Ectodermal cell (in vitro differentiated cells): Measurements from ENCODE around the gene ZNF283. TPM values are rescaled to one million over a fixed set of nuclear protein-coding genes. Genes with fewer than 3 reads are reported as not detected.

ENCODE experiments used
- H3K27ac ChIP-seq: 2 replicates; pipeline ENCODE4 v1.7.0; 2013; ENCODE audit warnings: mild to moderate bottlenecking, low read depth, low read length; ENCODE audit not compliant: insufficient read depth, poor library complexity, severe bottlenecking
- H3K27me3 ChIP-seq: 2 replicates; pipeline ENCODE4 v1.7.0; 2013; ENCODE audit warnings: mild to moderate bottlenecking, low read length; ENCODE audit not compliant: insufficient read depth, control insufficient read depth, poor library complexity, severe bottlenecking
- H3K36me3 ChIP-seq: one replicate; pipeline ENCODE4 v1.7.0; 2013; ENCODE audit warnings: low read length; ENCODE audit not compliant: control insufficient read depth, insufficient read depth
- H3K4me1 ChIP-seq: one replicate; pipeline ENCODE4 v1.7.0; 2013; ENCODE audit warnings: low read length; ENCODE audit not compliant: control insufficient read depth, insufficient read depth
- H3K4me3 ChIP-seq: 2 replicates; pipeline ENCODE4 v1.7.0; 2013; ENCODE audit warnings: low read depth, low read length, control low read depth; ENCODE audit not compliant: insufficient read depth
- H3K9me3 ChIP-seq: 2 replicates; pipeline ENCODE4 v1.7.0; 2013; ENCODE audit warnings: mild to moderate bottlenecking, low read length, moderate library complexity; ENCODE audit not compliant: control insufficient read depth
- WGBS, 2 experiments: methylation state at CpG; one replicate each; pipeline ENCODE4 v1.1.7; 2013; ENCODE audit warnings: missing lambda C conversion rate in 2 of 2; 5-methylcytosine and 5-hydroxymethylcytosine counted together
- polyA plus RNA-seq, 4 experiments: library from polyadenylated mRNA; stranded (reverse); fragments of 50-300 nt; gene quantifications; one replicate each; pipeline ENCODE4 v1.2.3, GENCODE V29; 2013

ZNF283 gene
- polyA plus RNA-seq (2013, experiment 1 of 4), result 8.5 TPM
- polyA plus RNA-seq (2013, experiment 2 of 4), result 11.7 TPM
- polyA plus RNA-seq (2013, experiment 3 of 4), result 8.0 TPM
- 7.1 TPM for polyA plus RNA-seq (2013, experiment 4 of 4)

DNA sequence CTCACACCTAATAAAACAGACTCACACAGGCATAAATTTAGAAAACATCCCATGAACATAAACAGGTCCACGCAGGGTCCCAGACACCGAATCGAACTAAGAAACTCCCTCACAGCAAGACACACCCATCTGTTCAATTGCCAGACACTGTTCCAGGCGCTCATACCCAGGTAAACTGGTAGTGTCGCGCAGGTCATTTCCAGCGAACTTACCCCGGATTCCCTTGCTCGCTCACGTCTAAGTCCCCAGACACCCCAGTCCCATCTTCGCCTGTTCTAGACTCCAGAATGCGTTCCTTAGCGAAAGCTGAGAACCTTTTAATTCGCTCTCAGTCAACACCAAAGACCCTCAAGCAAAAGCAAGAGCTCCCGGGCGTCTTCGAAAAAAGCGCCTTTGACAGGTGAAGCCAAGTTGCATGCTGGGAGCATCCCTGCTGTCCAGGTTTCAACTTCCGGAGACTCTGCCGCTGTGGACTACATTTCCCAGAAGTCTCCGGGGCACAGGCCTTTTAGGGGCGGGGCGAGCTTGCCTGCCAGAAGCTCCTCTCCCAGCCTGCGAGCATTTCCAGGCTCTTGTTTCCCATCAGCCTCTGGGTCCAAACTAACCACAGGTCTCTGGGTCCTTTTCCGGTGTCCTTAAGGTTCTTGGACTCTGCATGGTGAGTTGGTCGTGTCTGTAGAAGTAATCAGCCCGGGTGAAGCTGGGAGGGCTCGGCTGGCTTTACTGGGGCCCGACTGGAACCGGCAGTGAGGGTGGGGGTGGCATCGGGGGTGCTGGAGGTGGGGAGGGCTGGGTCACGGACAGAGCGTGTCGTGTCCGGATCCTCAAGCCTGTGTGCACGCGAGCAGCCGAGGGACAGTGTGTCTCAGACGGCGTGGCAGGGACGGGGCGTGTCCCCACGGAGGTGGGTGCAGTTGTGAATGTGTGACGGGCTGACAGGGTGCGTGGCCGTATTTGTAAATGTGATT lies at the start of gene ZNF283:
Gene ZNF283, plus strand, starts transcription at position 535 of the 968 bp plus-strand sequence. CDS start 6,184 bp downstream, outside the sequence.
- 31% methylated on average over 46 of the region's 46 CpGs for WGBS, 2 experiments
- no peak within 1 kb of the TSS for H3K27ac ChIP-seq

DNA sequence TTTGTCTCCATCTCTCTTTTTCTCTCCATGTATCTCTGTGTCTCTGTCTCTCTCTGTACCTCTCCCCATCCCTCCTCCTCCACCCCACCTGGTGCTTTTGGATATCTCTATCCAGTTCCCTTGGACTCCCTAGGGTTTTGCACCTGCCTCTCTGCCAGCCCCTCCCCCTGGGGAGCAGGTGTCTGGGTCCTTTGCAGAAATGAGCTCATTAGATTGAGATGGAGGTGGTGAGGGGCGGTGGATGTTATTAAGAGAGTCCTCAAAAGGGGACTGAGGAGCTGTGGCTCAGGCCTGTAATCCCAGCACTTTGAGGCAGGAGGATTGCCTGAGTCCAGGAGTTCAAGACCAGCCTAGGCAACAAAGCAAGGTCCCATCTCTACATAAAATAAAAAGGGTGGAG lies 48.5 kb upstream of the ZNF283 start:
- Histone ChIP-seq H3K4me1 (peaks cover 26% of the 10 kb centered on the region), H3K27me3 (peaks cover 26% of the 10 kb centered on the region), H3K4me3 (no peak overlapping the region), H3K36me3 (no peaks in the 10 kb centered on the region), H3K27ac (no peak overlapping the region), H3K9me3 (no peaks in the 10 kb centered on the region)
- WGBS, 2 experiments, result 86 to 87% methylated on average over 1 of the region's 1 CpG

More for the DNA sequence above, at the start of gene ZNF283:
- H3K4me3 ChIP-seq, result peak within 1 kb of the TSS; percentile 60
- peaks cover 4% of the 10 kb centered on the region for H3K27me3 ChIP-seq
- H3K36me3 ChIP-seq, result peaks cover 7% of the 10 kb centered on the region
- no peaks in the 10 kb centered on the region for H3K9me3 ChIP-seq
- no peaks in the 10 kb centered on the region for H3K4me1 ChIP-seq

DNA sequence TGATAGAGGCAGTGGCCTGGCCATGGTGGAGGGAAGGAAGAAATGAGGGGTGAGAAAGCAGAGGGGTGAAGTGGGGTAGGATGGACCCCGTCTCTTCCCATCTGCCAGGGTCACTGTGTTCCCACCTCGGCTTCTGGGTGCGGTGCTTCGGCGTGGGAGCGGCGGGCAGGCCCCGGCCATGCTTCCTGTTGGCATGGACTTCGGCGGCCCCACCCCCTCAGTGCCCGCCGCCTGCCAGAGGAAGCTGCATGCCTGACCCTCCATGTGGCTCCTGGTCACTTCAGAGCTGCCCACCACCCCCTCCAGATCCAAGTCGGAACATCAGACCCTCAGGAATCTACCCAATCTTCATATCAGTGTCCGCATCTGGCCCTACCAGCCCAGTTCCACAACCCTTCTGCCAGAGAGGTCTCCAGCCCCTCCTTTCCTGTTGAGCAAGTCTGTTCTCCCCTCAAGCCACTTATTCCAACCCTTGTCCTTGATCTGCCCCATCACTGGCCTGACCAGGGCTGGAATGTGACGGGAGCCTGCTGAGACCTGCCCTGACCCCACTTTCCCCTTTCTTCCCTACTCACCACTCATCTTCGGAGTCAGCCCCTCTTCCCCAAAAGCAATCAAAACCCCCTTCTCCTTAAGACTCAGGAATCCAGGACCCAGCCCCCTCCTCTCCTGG lies 47.8 kb upstream of the ZNF283 start:
- Histone ChIP-seq H3K9me3 (no peaks in the 10 kb centered on the region), H3K27ac (no peak overlapping the region), H3K36me3 (no peaks in the 10 kb centered on the region), H3K4me3 (no peak overlapping the region), H3K4me1 (peaks cover 19% of the 10 kb centered on the region), H3K27me3 (peaks cover 19% of the 10 kb centered on the region)
- 87 to 90% methylated on average over 16 of the region's 16 CpGs for WGBS, 2 experiments

DNA sequence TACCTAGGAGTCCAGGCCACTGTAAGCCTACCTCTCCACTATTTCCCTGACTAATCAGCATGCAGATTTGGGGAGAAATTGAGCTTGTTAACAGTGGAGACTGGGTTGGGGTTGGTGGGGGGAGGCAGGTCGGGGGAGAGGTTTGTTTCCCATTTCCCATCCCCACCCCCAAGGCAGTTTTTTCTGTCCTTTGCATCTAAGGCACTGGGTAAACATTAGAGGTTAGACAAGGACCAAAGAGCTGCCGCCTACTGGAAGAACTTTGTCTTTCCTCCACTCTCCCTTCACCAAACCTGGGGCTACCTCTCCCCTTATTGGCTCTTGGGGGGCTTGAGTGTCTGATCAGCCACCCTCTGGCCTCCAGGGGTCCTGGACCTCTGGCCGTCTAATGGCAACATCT lies 47.3 kb upstream of the ZNF283 start:
- Histone ChIP-seq H3K27me3 (peaks cover 14% of the 10 kb centered on the region), H3K4me3 (no peak overlapping the region)

DNA sequence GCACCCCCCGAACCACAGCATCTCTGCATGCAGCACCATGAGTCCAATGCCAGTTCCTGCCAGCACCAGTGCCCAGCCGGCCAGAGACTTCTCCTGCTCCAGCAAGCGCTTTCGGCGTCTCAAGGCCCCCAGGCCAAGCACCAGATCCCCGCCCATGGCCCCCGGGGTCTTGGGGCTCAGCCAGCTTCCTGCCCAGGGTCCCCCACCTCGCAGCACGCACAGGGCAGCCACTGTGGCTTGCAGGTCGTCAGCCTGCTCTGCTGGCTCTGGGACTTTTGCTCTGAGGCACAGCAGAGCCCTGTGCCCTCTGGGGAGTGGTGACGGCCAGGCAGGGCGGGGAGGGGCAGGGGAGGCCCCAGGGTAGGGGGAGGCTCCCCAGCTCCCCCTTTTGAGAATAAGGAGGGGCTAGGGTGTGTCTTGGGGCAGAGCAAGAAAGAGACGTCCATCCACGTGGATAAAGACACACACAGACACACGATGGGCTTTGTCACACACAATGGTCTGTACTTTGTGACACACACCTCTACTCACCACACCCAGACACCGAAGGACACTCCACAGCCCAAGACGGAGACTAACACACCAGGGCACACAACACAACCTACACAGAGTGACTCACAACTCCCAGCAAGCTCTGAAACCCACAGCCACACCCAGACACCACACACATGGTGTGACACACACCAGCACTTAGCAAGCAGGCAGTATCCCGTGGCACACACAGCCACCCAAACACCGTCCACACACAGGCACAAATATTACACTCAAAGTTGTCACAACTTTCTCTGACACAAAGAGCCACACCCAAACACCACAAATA lies 46.2 kb upstream of the ZNF283 start, which contains the start of gene KCNN4:
Gene KCNN4, minus strand, starts transcription at position 268 of the 820 bp plus-strand sequence. Its CDS starts 112 bp downstream, at position 156.
- 76 to 77% methylated on average over 19 of the region's 19 CpGs for WGBS, 2 experiments
- no peaks in the 10 kb centered on the region for H3K36me3 ChIP-seq
- H3K4me3 ChIP-seq, result no peak within 1 kb of the TSS
- no peaks in the 10 kb centered on the region for H3K9me3 ChIP-seq
- H3K4me1 ChIP-seq, result peaks cover 14% of the 10 kb centered on the region
- H3K27ac ChIP-seq, result no peak within 1 kb of the TSS
- H3K27me3 ChIP-seq, result peaks cover 4% of the 10 kb centered on the region

More for the DNA sequence above, 47.3 kb upstream of the ZNF283 start:
- Histone ChIP-seq H3K4me1 (peaks cover 14% of the 10 kb centered on the region), H3K27ac (no peak overlapping the region), H3K9me3 (no peaks in the 10 kb centered on the region), H3K36me3 (no peaks in the 10 kb centered on the region)
- 48 to 58% methylated on average over 2 to 3 of the region's 3 CpGs for WGBS, 2 experiments

DNA sequence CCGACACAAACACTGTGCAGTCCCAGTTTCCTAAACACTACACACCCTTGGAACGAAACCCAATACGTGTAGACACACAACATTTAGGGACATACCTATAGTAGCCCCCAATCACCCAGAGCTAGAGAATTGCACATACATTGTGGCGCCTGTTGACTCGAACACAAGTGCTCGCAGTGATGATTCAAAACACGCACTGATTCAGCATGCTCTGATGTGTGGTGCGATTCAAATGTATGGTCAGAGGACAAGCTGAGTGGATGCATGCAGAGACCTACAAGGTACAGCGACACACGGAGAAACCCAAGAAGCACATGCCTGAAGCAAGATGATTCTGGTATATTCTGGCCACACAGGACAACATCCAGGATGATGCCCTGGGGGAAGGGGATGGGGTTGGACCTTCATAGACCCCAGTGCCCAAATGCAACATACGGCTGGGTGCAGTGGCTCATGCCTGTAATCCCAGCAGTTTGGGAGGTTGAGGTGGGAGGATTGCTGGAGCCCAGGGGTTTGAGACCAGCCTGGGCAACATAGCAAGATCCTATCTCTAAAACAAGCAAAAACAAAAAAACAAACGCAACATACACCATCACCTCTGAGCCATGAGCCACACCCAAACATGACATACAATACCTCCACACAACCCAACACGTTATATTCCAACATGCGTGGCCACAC lies 45.4 kb upstream of the ZNF283 start:
- H3K27me3 ChIP-seq, result peaks cover 4% of the 10 kb centered on the region
- no peaks in the 10 kb centered on the region for H3K9me3 ChIP-seq
- no peak overlapping the region for H3K27ac ChIP-seq
- H3K4me1 ChIP-seq, result peaks cover 14% of the 10 kb centered on the region
- no peaks in the 10 kb centered on the region for H3K36me3 ChIP-seq
- H3K4me3 ChIP-seq, result no peak overlapping the region
- 94 to 95% methylated on average over 14 of the region's 14 CpGs for WGBS, 2 experiments

DNA sequence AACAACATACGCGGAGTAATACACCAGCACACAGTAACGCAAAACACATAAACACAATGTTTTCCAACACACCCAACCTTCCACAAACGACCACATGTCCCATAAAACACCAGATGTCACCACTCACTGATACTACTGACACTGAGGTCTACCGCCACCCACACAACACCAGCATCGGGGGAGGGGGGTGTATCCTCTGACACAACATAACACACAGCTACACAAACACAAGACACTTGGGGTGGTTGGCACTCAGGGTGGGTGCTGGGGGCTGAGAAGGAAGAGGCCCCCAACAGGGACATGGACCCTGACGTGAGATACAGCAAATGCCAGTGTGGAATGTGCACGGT lies 44.8 kb upstream of the ZNF283 start:
- no peak overlapping the region for H3K27ac ChIP-seq
- H3K4me3 ChIP-seq, result no peak overlapping the region
- H3K27me3 ChIP-seq, result no peaks in the 10 kb centered on the region
- H3K36me3 ChIP-seq, result no peaks in the 10 kb centered on the region
- peaks cover 14% of the 10 kb centered on the region for H3K4me1 ChIP-seq
- 75 to 79% methylated on average over 8 of the region's 8 CpGs for WGBS, 2 experiments
- no peaks in the 10 kb centered on the region for H3K9me3 ChIP-seq

DNA sequence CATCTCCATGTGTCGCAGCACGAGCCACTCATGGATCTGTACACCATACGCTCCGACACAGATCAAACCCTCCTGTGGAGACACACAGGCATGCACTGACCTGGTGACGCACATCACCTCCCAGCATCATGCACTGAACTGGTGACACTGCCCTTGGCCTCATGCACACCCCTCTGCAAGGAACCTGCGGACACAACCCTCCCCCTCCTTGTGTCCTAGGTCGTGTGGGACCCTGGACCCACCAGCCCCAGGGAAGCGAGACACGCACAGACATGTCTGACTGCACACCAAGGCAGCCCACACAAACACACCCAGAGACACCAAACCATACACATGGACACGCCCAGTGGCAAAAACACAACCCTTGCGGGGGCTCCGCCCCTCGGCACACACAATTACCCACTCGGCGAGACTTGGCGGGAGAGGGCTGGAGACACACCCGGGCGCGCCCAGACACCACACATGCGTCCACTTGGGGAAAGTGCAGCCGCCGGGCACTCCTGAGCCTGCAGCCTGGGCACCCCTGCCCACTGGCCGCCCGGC lies 44.4 kb upstream of the ZNF283 start:
- Histone ChIP-seq H3K27ac (no peak overlapping the region), H3K4me1 (peaks cover 9% of the 10 kb centered on the region), H3K36me3 (no peaks in the 10 kb centered on the region), H3K27me3 (no peaks in the 10 kb centered on the region), H3K4me3 (no peak overlapping the region), H3K9me3 (no peaks in the 10 kb centered on the region)
- WGBS, 2 experiments, result 92% methylated on average over 24 of the region's 24 CpGs

DNA sequence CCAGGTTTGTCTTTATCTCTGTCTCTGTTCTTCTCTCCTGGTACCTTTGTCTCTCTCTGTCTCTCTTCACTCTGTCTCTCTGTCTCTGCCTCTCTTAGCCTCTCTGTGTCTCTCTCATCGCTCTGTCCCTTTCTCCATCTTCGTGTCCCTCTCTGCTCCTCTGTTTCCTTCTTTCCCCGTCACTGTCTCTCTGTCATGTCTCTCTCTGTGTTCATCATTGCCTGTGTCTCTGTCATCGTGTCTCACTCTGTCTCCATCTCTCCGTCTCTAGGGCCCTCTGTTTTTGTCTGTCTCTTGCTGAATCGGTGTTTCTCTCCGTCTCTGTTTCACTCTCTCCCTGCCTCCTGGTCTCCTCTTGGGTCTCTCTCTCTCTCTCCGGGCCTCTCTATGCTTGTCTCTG lies 43.5 kb upstream of the ZNF283 start:
- WGBS, 2 experiments, result 89 to 90% methylated on average over 8 of the region's 8 CpGs
- Histone ChIP-seq H3K4me1 (peaks cover 7% of the 10 kb centered on the region), H3K27me3 (no peaks in the 10 kb centered on the region), H3K27ac (no peak overlapping the region), H3K36me3 (no peaks in the 10 kb centered on the region), H3K4me3 (no peak overlapping the region), H3K9me3 (no peaks in the 10 kb centered on the region)
